ENCODE measurements around the gene COL6A2.

The COL6A2 gene

DNA sequence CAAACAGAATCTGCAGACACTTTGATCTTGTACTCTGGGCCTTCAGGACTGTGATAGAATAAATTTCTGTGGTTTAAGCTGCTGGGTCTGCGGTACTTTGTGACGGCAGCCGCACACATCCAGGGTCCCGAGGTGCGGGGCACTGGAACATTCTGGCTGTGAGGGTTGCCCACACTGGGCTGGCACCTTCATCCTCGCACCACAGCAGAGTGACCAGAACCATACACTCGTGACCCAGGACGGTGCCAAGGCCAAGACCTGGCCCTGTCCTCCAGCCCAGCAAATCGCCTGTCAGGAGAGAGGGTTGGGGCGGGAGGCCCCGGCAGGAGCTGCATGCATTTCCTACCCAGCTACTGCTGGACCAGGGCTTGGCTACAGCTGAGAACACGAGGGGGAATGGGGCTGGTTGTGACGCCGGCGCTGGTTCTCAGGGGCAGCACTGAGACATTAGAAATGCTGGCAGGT is 60.1 kb downstream of the COL6A2 start:
- no peak overlapping the region for H3K4me3 ChIP-seq (ENCODE audit: low read length)

DNA sequence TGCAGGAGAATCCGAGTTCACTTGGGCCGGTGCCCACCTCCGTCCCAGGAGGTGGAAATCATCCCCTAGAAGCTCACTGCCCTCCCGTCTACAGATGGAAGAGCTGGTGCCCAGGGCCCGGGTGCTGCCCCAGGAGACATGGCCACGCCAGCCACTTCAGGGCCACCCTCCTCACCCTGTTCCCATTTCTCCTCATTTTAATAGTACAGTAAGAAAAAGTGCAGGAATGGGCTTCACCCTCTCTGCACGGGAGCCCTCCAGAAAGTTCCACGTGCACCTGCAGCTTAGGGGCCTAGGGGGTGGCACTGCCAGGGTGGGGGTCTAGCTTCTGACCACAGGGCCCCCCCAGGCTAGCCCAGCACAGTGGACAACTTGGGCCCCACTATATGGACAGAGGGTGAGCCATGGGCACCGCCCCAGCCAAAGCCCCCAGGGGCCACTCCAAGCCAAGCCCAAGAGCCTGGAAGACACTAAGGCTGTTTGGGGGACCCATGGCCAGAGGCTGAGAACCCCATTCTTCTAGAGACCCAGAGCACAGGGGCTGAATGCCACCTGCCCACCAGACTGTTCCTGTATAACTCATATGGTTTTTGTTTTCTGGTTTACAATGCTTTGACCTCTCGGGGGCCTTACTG is 60.9 kb downstream of the COL6A2 start:
- H3K9me2 ChIP-seq (replicated peaks; ENCODE audit: control insufficient read depth, low read length), result no peaks in the 10 kb centered on the region
- TF ChIP-seq EZH2phosphoT487 (IDR thresholded peaks at IDR 0.05; ENCODE audit: borderline replicate concordance, low read length), result no peak
- TF ChIP-seq, protein P1, sequence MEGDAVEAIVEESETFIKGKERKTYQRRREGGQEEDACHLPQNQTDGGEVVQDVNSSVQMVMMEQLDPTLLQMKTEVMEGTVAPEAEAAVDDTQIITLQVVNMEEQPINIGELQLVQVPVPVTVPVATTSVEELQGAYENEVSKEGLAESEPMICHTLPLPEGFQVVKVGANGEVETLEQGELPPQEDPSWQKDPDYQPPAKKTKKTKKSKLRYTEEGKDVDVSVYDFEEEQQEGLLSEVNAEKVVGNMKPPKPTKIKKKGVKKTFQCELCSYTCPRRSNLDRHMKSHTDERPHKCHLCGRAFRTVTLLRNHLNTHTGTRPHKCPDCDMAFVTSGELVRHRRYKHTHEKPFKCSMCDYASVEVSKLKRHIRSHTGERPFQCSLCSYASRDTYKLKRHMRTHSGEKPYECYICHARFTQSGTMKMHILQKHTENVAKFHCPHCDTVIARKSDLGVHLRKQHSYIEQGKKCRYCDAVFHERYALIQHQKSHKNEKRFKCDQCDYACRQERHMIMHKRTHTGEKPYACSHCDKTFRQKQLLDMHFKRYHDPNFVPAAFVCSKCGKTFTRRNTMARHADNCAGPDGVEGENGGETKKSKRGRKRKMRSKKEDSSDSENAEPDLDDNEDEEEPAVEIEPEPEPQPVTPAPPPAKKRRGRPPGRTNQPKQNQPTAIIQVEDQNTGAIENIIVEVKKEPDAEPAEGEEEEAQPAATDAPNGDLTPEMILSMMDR (IDR thresholded peaks at IDR 0.05; ENCODE audit: low read depth, low read length, poor library complexity, severe bottlenecking), result no peak
- H3K4me2 ChIP-seq (ENCODE audit: low read length), result no peak overlapping the region
- H3K4me1 ChIP-seq (ENCODE audit: control insufficient read depth, low read length), result no peaks in the 10 kb centered on the region
- no peaks in the 10 kb centered on the region for H3K27me3 ChIP-seq (ENCODE audit: control insufficient read depth, low read length)
- no peaks in the 10 kb centered on the region for H3K79me2 ChIP-seq (ENCODE audit: control insufficient read depth, low read length)
- H3K27ac ChIP-seq (ENCODE audit: low read depth, low read length), result no peak overlapping the region
- no peak overlapping the region for H3K4me3 ChIP-seq (ENCODE audit: low read length)
- no peaks in the 10 kb centered on the region for H4K20me1 ChIP-seq (ENCODE audit: control insufficient read depth, insufficient read depth, low read depth, low read length)
- H3K9me3 ChIP-seq (ENCODE audit: control insufficient read depth, insufficient read depth, low read length), result peaks cover 3% of the 10 kb centered on the region; the same call in 1 of the 2 replicates
- H3F3A ChIP-seq (ENCODE audit: control insufficient read depth, insufficient read depth), result no peaks in the 10 kb centered on the region
- H3K36me3 ChIP-seq (ENCODE audit: control insufficient read depth, low read length), result no peaks in the 10 kb centered on the region; the same call in 1 of the 2 replicates

More for the DNA sequence above, 60.1 kb downstream of the COL6A2 start:
- no peaks in the 10 kb centered on the region for H3F3A ChIP-seq (ENCODE audit: control insufficient read depth, insufficient read depth)
- H3K79me2 ChIP-seq (ENCODE audit: control insufficient read depth, low read length), result no peaks in the 10 kb centered on the region
- no peak overlapping the region for H3K27ac ChIP-seq (ENCODE audit: low read depth, low read length)
- H3K27me3 ChIP-seq (ENCODE audit: control insufficient read depth, low read length), result no peaks in the 10 kb centered on the region
- TF ChIP-seq, protein P1 (IDR thresholded peaks at IDR 0.05; ENCODE audit: low read depth, low read length, poor library complexity, severe bottlenecking), result no peak
- no peak for TF ChIP-seq EZH2phosphoT487 (IDR thresholded peaks at IDR 0.05; ENCODE audit: borderline replicate concordance, low read length)
- H3K36me3 ChIP-seq (ENCODE audit: control insufficient read depth, low read length), result no peaks in the 10 kb centered on the region; the same call in 1 of the 2 replicates
- no peaks in the 10 kb centered on the region; the same call in 1 of the 2 replicates for H3K4me1 ChIP-seq (ENCODE audit: control insufficient read depth, low read length)
- no peak overlapping the region for H3K4me2 ChIP-seq (ENCODE audit: low read length)
- no peaks in the 10 kb centered on the region for H4K20me1 ChIP-seq (ENCODE audit: control insufficient read depth, insufficient read depth, low read depth, low read length)
- peaks cover 3% of the 10 kb centered on the region; the same call in 1 of the 2 replicates for H3K9me3 ChIP-seq (ENCODE audit: control insufficient read depth, insufficient read depth, low read length)
- no peaks in the 10 kb centered on the region for H3K9me2 ChIP-seq (replicated peaks; ENCODE audit: control insufficient read depth, low read length)

DNA sequence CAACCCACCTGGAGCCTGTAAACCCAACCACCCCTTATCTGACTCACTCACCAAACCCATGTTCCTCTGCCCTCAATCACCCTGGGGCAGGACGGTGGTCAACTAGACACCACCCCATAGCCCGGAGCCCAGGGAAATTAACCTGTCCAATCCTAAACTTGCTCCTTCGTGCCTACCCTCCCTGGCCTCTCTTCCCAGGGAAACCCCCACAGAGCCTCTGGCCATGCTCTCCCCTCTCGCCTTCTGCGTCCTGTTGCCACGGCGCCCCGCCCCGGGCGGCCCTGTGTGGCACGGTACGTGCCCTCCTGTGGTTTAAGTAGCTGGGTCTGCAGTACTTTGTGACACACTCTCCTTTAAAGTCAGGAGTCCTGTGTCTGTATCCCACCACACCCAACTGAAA is 61.5 kb downstream of the COL6A2 start:
- H3K9me3 ChIP-seq (ENCODE audit: control insufficient read depth, insufficient read depth, low read length), result peaks cover 3% of the 10 kb centered on the region; the same call in 1 of the 2 replicates
- H3K36me3 ChIP-seq (ENCODE audit: control insufficient read depth, low read length), result no peaks in the 10 kb centered on the region; the same call in 1 of the 2 replicates
- no peaks in the 10 kb centered on the region for H3K79me2 ChIP-seq (ENCODE audit: control insufficient read depth, low read length)
- H3K27ac ChIP-seq (ENCODE audit: low read depth, low read length), result no peak overlapping the region
- H3K4me3 ChIP-seq (ENCODE audit: low read length), result no peak overlapping the region
- no peak overlapping the region for H3K4me2 ChIP-seq (ENCODE audit: low read length)
- TF ChIP-seq, protein P1 (IDR thresholded peaks at IDR 0.05; ENCODE audit: low read depth, low read length, poor library complexity, severe bottlenecking), result no peak
- TF ChIP-seq EZH2phosphoT487 (IDR thresholded peaks at IDR 0.05; ENCODE audit: borderline replicate concordance, low read length), result no peak
- H4K20me1 ChIP-seq (ENCODE audit: control insufficient read depth, insufficient read depth, low read depth, low read length), result no peaks in the 10 kb centered on the region
- no peaks in the 10 kb centered on the region for H3F3A ChIP-seq (ENCODE audit: control insufficient read depth, insufficient read depth)
- no peaks in the 10 kb centered on the region for H3K27me3 ChIP-seq (ENCODE audit: control insufficient read depth, low read length)
- no peaks in the 10 kb centered on the region for H3K9me2 ChIP-seq (replicated peaks; ENCODE audit: control insufficient read depth, low read length)
- no peaks in the 10 kb centered on the region for H3K4me1 ChIP-seq (ENCODE audit: control insufficient read depth, low read length)

All from DOHH2 (cell line).